ENCODE results near the gene TTLL3. TPM values are rescaled to one million over a fixed set of nuclear protein-coding genes. Genes with fewer than 3 reads are reported as not detected.

TTLL3 gene
- total RNA-seq, 1 experiment from 2014 or later = 8.4 TPM

- H3K79me2 ChIP-seq (ENCODE audit: low read length) = peaks cover 1% of the 10 kb centered on the region
- ATAC-seq = peak; percentile 58; the same call in 1 of the 2 replicates
These were observed 9.5 kb upstream of the TTLL3 start for GRCh38 chr3:9800529-9800928.

GRCh38 chr3:9803494-9803893 is 6.6 kb upstream of the TTLL3 start:
- TF ChIP-seq EZH2phosphoT487 (IDR thresholded peaks at IDR 0.05; ENCODE audit: borderline replicate concordance, low read length) = no peak
- TF ChIP-seq CTCF (conservative IDR thresholded peaks at IDR 0.05; ENCODE audit: low read depth, low read length) = no peak
- TF ChIP-seq EZH2 (IDR thresholded peaks at IDR 0.05; ENCODE audit: low read length, unreplicated experiment) = no peak
- no peak overlapping the region for H3K4me3 ChIP-seq (ENCODE audit: low read length)
- peaks cover 61% of the 10 kb centered on the region for H3K36me3 ChIP-seq (ENCODE audit: low read depth, low read length)
- no peak overlapping the region for H3K27ac ChIP-seq (ENCODE audit: low read length)
- peaks cover 5% of the 10 kb centered on the region; the same call in 1 of the 2 replicates for H3K4me1 ChIP-seq (ENCODE audit: insufficient read depth, low read length)
- H3K4me2 ChIP-seq (ENCODE audit: low read length) = no peak overlapping the region
- H3K27me3 ChIP-seq (ENCODE audit: low read length) = no peaks in the 10 kb centered on the region
- intact Hi-C loops (cut with micrococcal nuclease) = no loop called here
- no peaks in the 10 kb centered on the region for H3K9me3 ChIP-seq (ENCODE audit: low read length)
- DNase-seq (no peak), ATAC-seq (no peak)
- H4K20me1 ChIP-seq (ENCODE audit: low read length) = no peaks in the 10 kb centered on the region
- no TSS peak for BruUV-seq (replicated peaks)
- ChIA-PET POLR2A (ENCODE audit: unreplicated experiment) (no interaction called here), CTCF (no interaction called here)
- H3K79me2 ChIP-seq (ENCODE audit: low read length) = no peaks in the 10 kb centered on the region
- H2AFZ ChIP-seq (ENCODE audit: low read length) = no peak overlapping the region
- H3F3A ChIP-seq (ENCODE audit: low read length, unreplicated experiment) = no peaks in the 10 kb centered on the region
- H3K9me2 ChIP-seq (replicated peaks; ENCODE audit: low read length) = no peaks in the 10 kb centered on the region
- H3K9ac ChIP-seq (ENCODE audit: low read length) = no peak overlapping the region

More at GRCh38 chr3:9800529-9800928, 9.5 kb upstream of the TTLL3 start:
- Histone ChIP-seq H3K27ac (ENCODE audit: low read length) (no peak overlapping the region), H3F3A (ENCODE audit: low read length, unreplicated experiment) (no peaks in the 10 kb centered on the region), H3K4me1 (ENCODE audit: insufficient read depth, low read length) (no peaks in the 10 kb centered on the region), H3K9ac (ENCODE audit: low read length) (no peak overlapping the region), H3K4me3 (ENCODE audit: low read length) (no peak overlapping the region), H3K27me3 (ENCODE audit: low read length) (no peaks in the 10 kb centered on the region), H3K9me3 (ENCODE audit: low read length) (no peaks in the 10 kb centered on the region), H3K9me2 (replicated peaks; ENCODE audit: low read length) (no peaks in the 10 kb centered on the region), H4K20me1 (ENCODE audit: low read length) (no peaks in the 10 kb centered on the region), H3K36me3 (ENCODE audit: low read depth, low read length) (peaks cover 66% of the 10 kb centered on the region), H3K4me2 (ENCODE audit: low read length) (no peak overlapping the region), H2AFZ (ENCODE audit: low read length) (no peak overlapping the region)
- peak; percentile 25 for DNase-seq
- no TSS peak for BruUV-seq (replicated peaks)
- ChIA-PET CTCF (no interaction called here), POLR2A (ENCODE audit: unreplicated experiment) (no interaction called here)
- TF ChIP-seq CTCF (conservative IDR thresholded peaks at IDR 0.05; ENCODE audit: low read depth, low read length) (peak; percentile 56), EZH2 (IDR thresholded peaks at IDR 0.05; ENCODE audit: low read length, unreplicated experiment) (no peak)
- intact Hi-C loops (cut with micrococcal nuclease) = no loop called here

GRCh38 chr3:9804996-9805395 is 5.1 kb upstream of the TTLL3 start:
- Histone ChIP-seq H3F3A (ENCODE audit: low read length, unreplicated experiment) (peaks cover 8% of the 10 kb centered on the region), H3K4me1 (ENCODE audit: insufficient read depth, low read length) (peaks cover 14% of the 10 kb centered on the region), H3K27me3 (ENCODE audit: low read length) (no peaks in the 10 kb centered on the region), H3K4me3 (ENCODE audit: low read length) (no peak overlapping the region), H3K36me3 (ENCODE audit: low read depth, low read length) (peaks cover 50% of the 10 kb centered on the region), H3K79me2 (ENCODE audit: low read length) (no peaks in the 10 kb centered on the region), H3K9me2 (replicated peaks; ENCODE audit: low read length) (no peaks in the 10 kb centered on the region), H3K4me2 (ENCODE audit: low read length) (no peak overlapping the region), H3K9me3 (ENCODE audit: low read length) (no peaks in the 10 kb centered on the region), H4K20me1 (ENCODE audit: low read length) (no peaks in the 10 kb centered on the region), H2AFZ (ENCODE audit: low read length) (no peak overlapping the region), H3K27ac (ENCODE audit: low read length) (no peak overlapping the region), H3K9ac (ENCODE audit: low read length) (no peak overlapping the region)
- intact Hi-C loops (cut with micrococcal nuclease) = no loop called here
- ChIA-PET POLR2A (ENCODE audit: unreplicated experiment) (interaction anchor here (0.5 to 0.7 kb wide), 2 partner anchors 12 kb away, joined by 4 to 5 read pairs; partner anchors contain the start of gene ARPC4), CTCF (no interaction called here)
- BruUV-seq (replicated peaks) = no TSS peak
- ATAC-seq (no peak), DNase-seq (no peak)
- TF ChIP-seq EZH2 (IDR thresholded peaks at IDR 0.05; ENCODE audit: low read length, unreplicated experiment) (no peak), CTCF (conservative IDR thresholded peaks at IDR 0.05; ENCODE audit: low read depth, low read length) (no peak), EZH2phosphoT487 (IDR thresholded peaks at IDR 0.05; ENCODE audit: borderline replicate concordance, low read length) (no peak)

All from PC-3 (cell line).